Measurements from ENCODE around the gene SLFN11. TPM values are rescaled to one million over a fixed set of nuclear protein-coding genes. Genes with fewer than 3 reads are reported as not detected.
A peak's percentile ranks its signal among the peaks of the same experiment; 100 is the strongest.

Gene SLFN11
- total RNA-seq, 4 donors from 2014 or later: 3.6 to 73.4 (median 5.6) TPM

DNA sequence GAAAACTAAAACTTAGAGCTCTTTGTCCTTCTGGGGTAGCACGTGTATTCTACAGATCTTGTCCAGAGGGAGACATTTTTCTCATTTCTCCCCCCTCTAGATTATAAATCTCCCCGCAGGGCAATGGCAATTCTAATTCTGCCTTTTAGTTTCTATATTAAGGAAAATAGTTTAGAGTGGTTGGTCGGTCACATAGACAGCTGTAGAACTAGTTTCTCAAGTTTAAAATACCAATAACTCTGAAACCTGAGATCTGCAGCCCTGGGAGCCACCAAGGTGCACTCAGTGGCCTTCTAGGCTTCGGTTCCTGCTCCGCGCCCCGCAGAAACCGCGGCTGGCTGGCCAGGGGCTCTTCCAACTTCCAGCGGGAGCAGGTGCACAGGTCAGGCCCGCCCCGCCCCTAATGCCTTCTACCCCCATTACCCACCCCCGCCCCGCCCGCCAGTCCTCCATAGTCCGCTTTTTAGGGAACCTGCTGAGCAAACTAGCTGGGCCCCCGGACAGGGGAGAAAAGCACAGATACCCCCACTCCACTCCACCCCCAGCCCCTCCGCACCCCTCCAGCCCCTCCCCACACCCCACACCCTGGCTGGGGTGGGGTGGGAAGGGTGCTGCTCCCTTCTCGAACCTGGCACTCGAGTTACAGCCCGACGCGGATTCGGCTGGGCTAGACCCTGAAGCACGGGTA, 431 bp downstream of the SLFN11 start:
- DNase-seq: peak in 2 of 3 donors; percentile 64 to 66

DNA sequence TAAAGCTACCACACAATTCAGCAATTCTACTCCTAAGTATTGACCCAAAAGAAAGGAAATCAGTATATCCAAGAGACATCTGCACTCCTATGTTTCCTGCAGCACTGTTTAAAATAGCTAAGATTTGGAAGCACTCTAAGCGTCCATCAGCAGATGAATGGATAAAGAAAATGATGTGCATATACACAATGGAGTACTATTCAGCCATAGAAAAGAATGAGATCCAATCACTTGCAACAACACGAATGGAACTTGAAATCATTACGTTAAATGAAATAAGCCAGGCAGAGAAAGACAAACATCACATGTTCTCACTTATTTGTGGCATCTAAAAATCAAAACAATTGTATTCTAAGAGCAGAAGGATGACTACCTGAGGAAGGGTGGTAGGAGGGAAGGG, 1.5 kb downstream of the SLFN11 start:
- no peak overlapping the region for H3K4me3 ChIP-seq
- no peaks in the 10 kb centered on the region for H3K36me3 ChIP-seq
- no peak for DNase-seq
- H3K27ac ChIP-seq: no peak overlapping the region
- peaks cover 0 to 12% (median 2%) of the 10 kb centered on the region in 4 donors for H3K4me1 ChIP-seq
- H3K9me3 ChIP-seq: no peaks in the 10 kb centered on the region
- H3K27me3 ChIP-seq: no peaks in the 10 kb centered on the region
- no peak for TF ChIP-seq POLR2A (IDR thresholded peaks at IDR 0.05)
- TF ChIP-seq, protein P1, sequence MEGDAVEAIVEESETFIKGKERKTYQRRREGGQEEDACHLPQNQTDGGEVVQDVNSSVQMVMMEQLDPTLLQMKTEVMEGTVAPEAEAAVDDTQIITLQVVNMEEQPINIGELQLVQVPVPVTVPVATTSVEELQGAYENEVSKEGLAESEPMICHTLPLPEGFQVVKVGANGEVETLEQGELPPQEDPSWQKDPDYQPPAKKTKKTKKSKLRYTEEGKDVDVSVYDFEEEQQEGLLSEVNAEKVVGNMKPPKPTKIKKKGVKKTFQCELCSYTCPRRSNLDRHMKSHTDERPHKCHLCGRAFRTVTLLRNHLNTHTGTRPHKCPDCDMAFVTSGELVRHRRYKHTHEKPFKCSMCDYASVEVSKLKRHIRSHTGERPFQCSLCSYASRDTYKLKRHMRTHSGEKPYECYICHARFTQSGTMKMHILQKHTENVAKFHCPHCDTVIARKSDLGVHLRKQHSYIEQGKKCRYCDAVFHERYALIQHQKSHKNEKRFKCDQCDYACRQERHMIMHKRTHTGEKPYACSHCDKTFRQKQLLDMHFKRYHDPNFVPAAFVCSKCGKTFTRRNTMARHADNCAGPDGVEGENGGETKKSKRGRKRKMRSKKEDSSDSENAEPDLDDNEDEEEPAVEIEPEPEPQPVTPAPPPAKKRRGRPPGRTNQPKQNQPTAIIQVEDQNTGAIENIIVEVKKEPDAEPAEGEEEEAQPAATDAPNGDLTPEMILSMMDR (IDR thresholded peaks at IDR 0.05): no peak

More for the DNA sequence above, 431 bp downstream of the SLFN11 start:
- H3K27ac ChIP-seq: peak overlapping the region; percentile 91 to 97 (median 96)
- H3K36me3 ChIP-seq: no peaks in the 10 kb centered on the region
- H3K4me1 ChIP-seq: peaks cover 0 to 6% (median 2%) of the 10 kb centered on the region in 4 donors
- H3K27me3 ChIP-seq: no peaks in the 10 kb centered on the region
- TF ChIP-seq, protein P1 (IDR thresholded peaks at IDR 0.05): no peak
- TF ChIP-seq POLR2A (IDR thresholded peaks at IDR 0.05): no peak
- peak overlapping the region; percentile 65 to 80 (median 68) for H3K4me3 ChIP-seq
- H3K9me3 ChIP-seq: no peaks in the 10 kb centered on the region

DNA sequence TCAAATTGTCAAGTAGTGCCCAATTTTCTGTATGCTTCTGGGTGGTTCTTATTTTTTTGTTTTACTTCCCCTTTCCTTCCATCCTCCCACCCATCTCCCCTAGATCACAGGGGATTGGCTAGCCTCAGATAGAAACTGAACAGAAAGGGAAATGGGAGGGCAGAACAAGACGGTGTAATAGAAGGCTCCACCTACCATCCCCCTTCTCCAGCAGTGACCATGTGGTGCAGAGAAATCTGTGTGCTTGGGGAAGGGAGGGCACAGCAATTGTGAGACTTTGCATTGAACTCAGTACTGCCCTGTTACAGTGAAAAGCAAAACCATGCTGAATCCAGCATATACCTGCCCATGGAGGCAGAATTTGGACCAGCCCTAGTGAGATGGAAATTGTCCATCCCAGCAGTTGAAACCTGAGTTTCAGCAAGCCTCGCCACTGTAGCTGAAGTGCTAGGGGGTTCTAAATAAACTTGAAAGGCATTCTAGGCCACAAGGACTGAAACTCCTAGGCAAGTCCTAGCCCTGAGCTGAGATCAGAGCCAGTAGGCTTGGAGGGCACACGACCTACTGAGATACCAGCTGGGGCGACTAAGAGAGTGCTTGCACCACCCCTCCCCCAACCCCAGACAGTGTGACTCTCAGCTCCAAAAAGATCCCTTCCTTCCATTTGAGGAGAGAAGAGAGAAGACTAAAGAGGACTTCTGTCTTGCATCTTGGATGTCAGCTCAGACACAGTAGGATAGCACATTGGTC, 5.2 kb downstream of the SLFN11 start:
- Histone ChIP-seq H3K27me3 (no peaks in the 10 kb centered on the region), H3K36me3 (peaks cover 0 to 3% (median 0%) of the 10 kb centered on the region in 3 donors), H3K9me3 (no peaks in the 10 kb centered on the region), H3K27ac (peak overlapping the region in 3 of 4 donors; percentile 24 to 79 (median 25)), H3K4me3 (no peak overlapping the region), H3K4me1 (peaks cover 0 to 12% (median 2%) of the 10 kb centered on the region in 4 donors)
- TF ChIP-seq, protein P1 (IDR thresholded peaks at IDR 0.05): no peak
- TF ChIP-seq POLR2A (IDR thresholded peaks at IDR 0.05): no peak
- peak in 2 of 3 donors; percentile 66 to 71 for DNase-seq

DNA sequence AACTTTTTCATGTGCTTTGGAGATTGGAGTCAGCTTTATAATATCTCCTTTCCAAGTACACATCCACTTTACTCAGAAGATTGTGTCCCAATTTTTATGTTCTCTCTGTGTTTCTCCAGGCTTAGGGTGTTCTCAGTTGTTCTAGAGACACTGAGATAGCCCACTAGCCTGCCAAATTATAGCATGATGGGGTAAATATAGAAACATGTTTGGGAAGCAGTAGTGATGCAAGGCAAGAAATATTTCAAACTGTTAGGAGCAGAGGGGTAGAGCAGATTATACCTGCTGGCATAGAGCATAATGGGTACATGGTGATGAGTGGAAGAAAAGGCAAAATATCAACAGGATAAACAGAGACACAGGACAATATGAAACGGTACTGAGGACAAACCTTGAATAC, 12.4 kb downstream of the SLFN11 start:
- no peak for DNase-seq
- TF ChIP-seq, protein P1 (IDR thresholded peaks at IDR 0.05): no peak
- TF ChIP-seq POLR2A (IDR thresholded peaks at IDR 0.05): no peak
- H3K27ac ChIP-seq: no peak overlapping the region
- no peaks in the 10 kb centered on the region for H3K9me3 ChIP-seq
- peaks cover 0 to 16% (median 0%) of the 10 kb centered on the region in 3 donors for H3K36me3 ChIP-seq
- H3K4me3 ChIP-seq: no peak overlapping the region
- no peaks in the 10 kb centered on the region for H3K4me1 ChIP-seq
- no peaks in the 10 kb centered on the region for H3K27me3 ChIP-seq

DNA sequence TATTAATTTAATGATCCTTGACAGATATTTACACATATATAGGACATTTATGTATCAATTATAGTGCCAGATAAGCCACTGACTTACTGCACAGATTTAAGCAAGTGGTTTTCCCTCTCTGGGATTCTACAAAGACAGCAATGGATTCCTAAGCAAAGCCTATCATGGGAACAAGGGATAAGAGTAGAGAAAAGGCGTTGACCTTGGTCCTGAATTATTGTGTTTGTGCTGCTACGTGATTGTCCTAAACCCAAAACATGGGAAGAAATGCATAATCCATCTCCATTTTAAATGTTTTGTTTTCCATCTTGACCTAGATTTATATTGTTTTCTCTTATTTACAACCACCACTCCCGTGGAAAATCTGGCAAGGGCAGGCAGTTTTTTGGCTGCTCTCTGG, 14.0 kb downstream of the SLFN11 start:
- H3K4me1 ChIP-seq: no peaks in the 10 kb centered on the region
- H3K27me3 ChIP-seq: no peaks in the 10 kb centered on the region
- H3K4me3 ChIP-seq: no peak overlapping the region
- H3K36me3 ChIP-seq: peaks cover 0 to 16% (median 0%) of the 10 kb centered on the region in 3 donors
- DNase-seq: no peak
- TF ChIP-seq, protein P1 (IDR thresholded peaks at IDR 0.05): no peak
- no peak for TF ChIP-seq POLR2A (IDR thresholded peaks at IDR 0.05)
- H3K27ac ChIP-seq: no peak overlapping the region
- H3K9me3 ChIP-seq: no peaks in the 10 kb centered on the region

Data from Peyer's patch (tissue), 4 donors.